Measurements from ENCODE around the gene YLPM1.

DNA sequence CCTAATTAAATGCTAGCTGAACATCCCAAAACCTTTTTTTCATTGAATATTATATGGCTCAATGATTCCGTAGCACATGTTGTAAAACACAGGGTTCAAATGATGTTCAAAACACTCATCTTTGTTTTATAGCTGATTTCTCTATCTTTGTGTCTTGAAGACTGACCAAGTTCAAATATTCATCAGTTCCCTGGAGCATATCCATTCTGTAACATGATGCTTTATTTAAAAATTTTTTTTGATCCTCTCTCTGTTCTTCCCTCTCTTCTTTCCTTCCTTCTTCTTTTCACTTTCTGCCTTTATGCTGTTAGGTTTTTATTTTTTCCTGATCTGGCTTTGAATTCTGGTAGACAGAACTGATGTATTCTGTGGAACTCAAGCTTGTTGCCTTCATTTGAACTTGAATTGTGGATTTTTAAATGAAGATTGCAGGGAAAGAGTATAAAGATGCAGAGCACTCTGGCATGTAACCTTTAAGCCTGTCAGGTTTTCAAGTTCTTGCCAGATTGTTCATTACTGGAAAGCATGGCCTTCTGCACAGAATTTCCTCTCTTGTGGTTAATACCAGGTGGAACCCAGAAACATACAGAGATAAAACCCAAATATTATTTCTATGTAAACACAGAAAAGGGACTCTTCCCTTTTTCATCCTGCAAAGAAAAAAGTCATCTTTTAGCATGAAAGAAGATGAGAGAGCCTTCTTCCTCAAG is 73.3 kb downstream of the YLPM1 start:
- no peak for TF ChIP-seq GATA3 (IDR thresholded peaks at IDR 0.05; ENCODE audit: low read depth, low read length)
- TF ChIP-seq GATA2 (IDR thresholded peaks at IDR 0.05; ENCODE audit: low read depth, low read length), result no peak

Data from SH-SY5Y (cell line).